IgD-negative memory B cell (primary cell): ENCODE results near the gene SSR4. TPM values are rescaled to one million over a fixed set of nuclear protein-coding genes. Genes with fewer than 3 reads are reported as not detected.

ENCODE experiments used
- H3K27ac Mint-ChIP-seq, 3 donors: one replicate each; pipeline ENCODE4 v1.8.0; 2020 to 2022; ENCODE audit warnings: mild to moderate bottlenecking in 3 of 3, mixed read lengths in 3 of 3, moderate library complexity in 1 of 3
- H3K27me3 Mint-ChIP-seq: one replicate; pipeline ENCODE4 v1.8.0; 2021; ENCODE audit warnings: mixed read lengths
- H3K36me3 Mint-ChIP-seq: one replicate; pipeline ENCODE4 v1.8.0; 2020; ENCODE audit warnings: mild to moderate bottlenecking, mixed read lengths
- H3K4me1 Mint-ChIP-seq, 3 donors: one replicate each; pipeline ENCODE4 v1.8.0; 2020 to 2022; ENCODE audit warnings: mixed read lengths in 3 of 3, mild to moderate bottlenecking in 1 of 3
- H3K4me3 Mint-ChIP-seq, 4 donors: one replicate each; pipeline ENCODE4 v1.8.0; 2020 to 2022; ENCODE audit warnings: mild to moderate bottlenecking in 4 of 4, mixed read lengths in 4 of 4, moderate library complexity in 3 of 4
- H3K9me3 Mint-ChIP-seq, 3 donors: one replicate each; pipeline ENCODE4 v1.8.0; 2020 to 2021; ENCODE audit warnings: mixed read lengths in 3 of 3, mild to moderate bottlenecking in 1 of 3
- polyA plus RNA-seq: library from polyadenylated mRNA; unstranded; fragments of 300-500 nt; fragmentation: Illumina TruSeq; gene quantifications from one replicate; pipeline ENCODE4 v1.2.3, GENCODE V29; 2021

SSR4 gene
- polyA plus RNA-seq, 1 donor from 2014 or later, result 395 TPM

- H3K4me1 Mint-ChIP-seq, result peaks cover 0 to 15% (median 6%) of the 10 kb centered on the region in 3 donors
- H3K27me3 Mint-ChIP-seq, result peaks cover 53% of the 10 kb centered on the region
- H3K36me3 Mint-ChIP-seq, result peaks cover 1% of the 10 kb centered on the region
- H3K4me3 Mint-ChIP-seq, result peak overlapping the region in 1 of 4 donors; percentile 43
- H3K27ac Mint-ChIP-seq, result no peak overlapping the region
- H3K9me3 Mint-ChIP-seq, result no peaks in the 10 kb centered on the region
Measured at GRCh38 chrX:153820601-153821000, 26.1 kb downstream of the SSR4 start.

GRCh38 chrX:153821066-153821465 lies 26.6 kb downstream of the SSR4 start:
- Mint-ChIP-seq H3K9me3 (no peaks in the 10 kb centered on the region), H3K4me1 (peaks cover 0 to 15% (median 6%) of the 10 kb centered on the region in 3 donors)

GRCh38 chrX:153824348-153824747 lies 29.9 kb downstream of the SSR4 start:
- Mint-ChIP-seq H3K36me3 (peaks cover 1% of the 10 kb centered on the region), H3K4me3 (no peak overlapping the region), H3K9me3 (peaks cover 0 to 4% (median 0%) of the 10 kb centered on the region in 3 donors), H3K27me3 (peaks cover 53% of the 10 kb centered on the region), H3K27ac (no peak overlapping the region), H3K4me1 (peaks cover 10 to 12% (median 11%) of the 10 kb centered on the region in 3 donors)

More at GRCh38 chrX:153821066-153821465, 26.6 kb downstream of the SSR4 start:
- peaks cover 54% of the 10 kb centered on the region for H3K27me3 Mint-ChIP-seq
- H3K36me3 Mint-ChIP-seq, result peaks cover 1% of the 10 kb centered on the region
- H3K27ac Mint-ChIP-seq, result no peak overlapping the region
- no peak overlapping the region for H3K4me3 Mint-ChIP-seq

GRCh38 chrX:153825042-153825441 lies 30.6 kb downstream of the SSR4 start:
- H3K4me3 Mint-ChIP-seq, result no peak overlapping the region
- peaks cover 48% of the 10 kb centered on the region for H3K27me3 Mint-ChIP-seq
- peaks cover 0 to 4% (median 0%) of the 10 kb centered on the region in 3 donors for H3K9me3 Mint-ChIP-seq
- H3K27ac Mint-ChIP-seq, result no peak overlapping the region
- H3K4me1 Mint-ChIP-seq, result peaks cover 10 to 12% (median 11%) of the 10 kb centered on the region in 3 donors
- no peaks in the 10 kb centered on the region for H3K36me3 Mint-ChIP-seq

GRCh38 chrX:153827016-153827415 lies 32.5 kb downstream of the SSR4 start:
- no peak overlapping the region for H3K27ac Mint-ChIP-seq
- H3K4me1 Mint-ChIP-seq, result peaks cover 9 to 11% (median 10%) of the 10 kb centered on the region in 3 donors
- peaks cover 0 to 4% (median 0%) of the 10 kb centered on the region in 3 donors for H3K9me3 Mint-ChIP-seq
- H3K4me3 Mint-ChIP-seq, result peak overlapping the region in 1 of 4 donors; percentile 39
- peaks cover 48% of the 10 kb centered on the region for H3K27me3 Mint-ChIP-seq
- no peaks in the 10 kb centered on the region for H3K36me3 Mint-ChIP-seq

- Mint-ChIP-seq H3K4me3 (peak overlapping the region in 1 of 4 donors; percentile 39), H3K27me3 (peaks cover 45% of the 10 kb centered on the region), H3K9me3 (peaks cover 0 to 4% (median 0%) of the 10 kb centered on the region in 3 donors), H3K4me1 (peaks cover 2 to 10% (median 9%) of the 10 kb centered on the region in 3 donors), H3K27ac (no peak overlapping the region), H3K36me3 (no peaks in the 10 kb centered on the region)
Measured at GRCh38 chrX:153827903-153828302, 33.4 kb downstream of the SSR4 start.

- H3K36me3 Mint-ChIP-seq, result no peaks in the 10 kb centered on the region
- peaks cover 0 to 4% (median 0%) of the 10 kb centered on the region in 3 donors for H3K9me3 Mint-ChIP-seq
- H3K4me3 Mint-ChIP-seq, result peak overlapping the region in 1 of 4 donors; percentile 8
- no peak overlapping the region for H3K27ac Mint-ChIP-seq
- H3K4me1 Mint-ChIP-seq, result peaks cover 2 to 10% (median 9%) of the 10 kb centered on the region in 3 donors
- H3K27me3 Mint-ChIP-seq, result peaks cover 48% of the 10 kb centered on the region
Measured at GRCh38 chrX:153828308-153828707, 33.8 kb downstream of the SSR4 start.

GRCh38 chrX:153828723-153829548 lies 34.5 kb downstream of the SSR4 start:
- H3K27ac Mint-ChIP-seq, result no peak overlapping the region
- H3K9me3 Mint-ChIP-seq, result peaks cover 0 to 4% (median 0%) of the 10 kb centered on the region in 3 donors
- peak overlapping the region in 2 of 4 donors; percentile 48 to 74 for H3K4me3 Mint-ChIP-seq
- no peaks in the 10 kb centered on the region for H3K36me3 Mint-ChIP-seq
- H3K4me1 Mint-ChIP-seq, result peaks cover 2 to 10% (median 9%) of the 10 kb centered on the region in 3 donors
- H3K27me3 Mint-ChIP-seq, result peaks cover 45% of the 10 kb centered on the region

- H3K36me3 Mint-ChIP-seq, result no peaks in the 10 kb centered on the region
- H3K9me3 Mint-ChIP-seq, result peaks cover 0 to 4% (median 0%) of the 10 kb centered on the region in 3 donors
- H3K4me1 Mint-ChIP-seq, result peaks cover 2 to 10% (median 9%) of the 10 kb centered on the region in 3 donors
- no peak overlapping the region for H3K27ac Mint-ChIP-seq
- H3K4me3 Mint-ChIP-seq, result peak overlapping the region in 2 of 4 donors; percentile 48 to 74
- peaks cover 40% of the 10 kb centered on the region for H3K27me3 Mint-ChIP-seq
Measured at GRCh38 chrX:153829549-153829798, 35.0 kb downstream of the SSR4 start.

GRCh38 chrX:153829799-153830639 lies 35.6 kb downstream of the SSR4 start, which contains the start of gene PDZD4:
TSS of gene PDZD4 (minus strand) at chrX:153830544. CDS start at chrX:153830298, 246 bp downstream.
- H3K4me1 Mint-ChIP-seq, result peaks cover 2 to 11% (median 10%) of the 10 kb centered on the region in 3 donors
- H3K27me3 Mint-ChIP-seq, result peaks cover 39% of the 10 kb centered on the region
- H3K27ac Mint-ChIP-seq, result peak within 1 kb of the TSS in 1 of 3 donors; percentile 60
- H3K9me3 Mint-ChIP-seq, result peaks cover 0 to 4% (median 0%) of the 10 kb centered on the region in 3 donors
- H3K4me3 Mint-ChIP-seq, result peak within 1 kb of the TSS in 2 of 4 donors; percentile 59 to 74
- no peaks in the 10 kb centered on the region for H3K36me3 Mint-ChIP-seq

- Mint-ChIP-seq H3K4me3 (peak overlapping the region in 1 of 4 donors; percentile 59), H3K27me3 (peaks cover 32% of the 10 kb centered on the region), H3K36me3 (no peaks in the 10 kb centered on the region), H3K27ac (no peak overlapping the region), H3K4me1 (peaks cover 2 to 11% (median 10%) of the 10 kb centered on the region in 3 donors), H3K9me3 (peaks cover 0 to 4% (median 0%) of the 10 kb centered on the region in 3 donors)
Measured at GRCh38 chrX:153830640-153831428, 36.4 kb downstream of the SSR4 start.

GRCh38 chrX:153831429-153832150 lies 37.1 kb downstream of the SSR4 start:
- H3K4me1 Mint-ChIP-seq, result peaks cover 2 to 11% (median 10%) of the 10 kb centered on the region in 3 donors
- H3K27me3 Mint-ChIP-seq, result peaks cover 32% of the 10 kb centered on the region
- H3K36me3 Mint-ChIP-seq, result no peaks in the 10 kb centered on the region
- H3K4me3 Mint-ChIP-seq, result peak overlapping the region in 3 of 4 donors; percentile 27 to 67 (median 52)
- H3K27ac Mint-ChIP-seq, result peak overlapping the region in 1 of 3 donors; percentile 60
- H3K9me3 Mint-ChIP-seq, result peaks cover 0 to 4% (median 0%) of the 10 kb centered on the region in 3 donors

GRCh38 chrX:153832728-153833127 lies 38.3 kb downstream of the SSR4 start:
- H3K4me3 Mint-ChIP-seq, result no peak overlapping the region

More at GRCh38 chrX:153832728-153833127, 38.3 kb downstream of the SSR4 start:
- peaks cover 24% of the 10 kb centered on the region for H3K27me3 Mint-ChIP-seq
- H3K4me1 Mint-ChIP-seq, result peaks cover under 1 to 8% (median 1%) of the 10 kb centered on the region in 3 donors
- H3K27ac Mint-ChIP-seq, result no peak overlapping the region
- H3K36me3 Mint-ChIP-seq, result no peaks in the 10 kb centered on the region
- no peaks in the 10 kb centered on the region for H3K9me3 Mint-ChIP-seq
